Bronchial epithelial cell (primary cell): Measurements from ENCODE around the gene C1RL. TPM values are rescaled to one million over a fixed set of nuclear protein-coding genes. Genes with fewer than 3 reads are reported as not detected.

ENCODE experiments used
- DNase-seq: peaks from one replicate; pipeline ENCODE4 v3.0.0-alpha.2; 2010; ENCODE audit warnings: low read depth
- FAIRE-seq: peaks from 2 replicates; lab custom pipeline; 2011; peaks lifted over from hg19 to GRCh38; lab: Jason Lieb, UNC
- H3K27me3 ChIP-seq: 2 replicates; pipeline ENCODE4 v1.5.1; 2011; ENCODE audit warnings: low read length; ENCODE audit not compliant: control insufficient read depth, insufficient read depth
- H3K36me3 ChIP-seq: 2 replicates; pipeline ENCODE4 v1.5.1; 2011; ENCODE audit warnings: low read length; ENCODE audit not compliant: control insufficient read depth, insufficient read depth
- H3K4me3 ChIP-seq: 2 replicates; pipeline ENCODE4 v1.5.1; 2011; ENCODE audit warnings: mild to moderate bottlenecking, low read depth, low read length, control low read depth
- CTCF ChIP-seq: IDR thresholded peaks from 2 replicates; pipeline ENCODE4 v1.5.1; 2011; ENCODE audit warnings: mild to moderate bottlenecking, moderate library complexity, low read length, control low read depth, inconsistent platforms; ENCODE audit not compliant: insufficient read depth, severe bottlenecking
- total RNA-seq: library from RNA; depleted of rRNA; stranded (reverse); fragments of >200 nt; gene quantifications from 2 replicates; pipeline ENCODE4 v1.2.1, GENCODE V29; 2014

C1RL gene
- total RNA-seq, 1 donor from 2014 or later, result 11.3 TPM

DNA sequence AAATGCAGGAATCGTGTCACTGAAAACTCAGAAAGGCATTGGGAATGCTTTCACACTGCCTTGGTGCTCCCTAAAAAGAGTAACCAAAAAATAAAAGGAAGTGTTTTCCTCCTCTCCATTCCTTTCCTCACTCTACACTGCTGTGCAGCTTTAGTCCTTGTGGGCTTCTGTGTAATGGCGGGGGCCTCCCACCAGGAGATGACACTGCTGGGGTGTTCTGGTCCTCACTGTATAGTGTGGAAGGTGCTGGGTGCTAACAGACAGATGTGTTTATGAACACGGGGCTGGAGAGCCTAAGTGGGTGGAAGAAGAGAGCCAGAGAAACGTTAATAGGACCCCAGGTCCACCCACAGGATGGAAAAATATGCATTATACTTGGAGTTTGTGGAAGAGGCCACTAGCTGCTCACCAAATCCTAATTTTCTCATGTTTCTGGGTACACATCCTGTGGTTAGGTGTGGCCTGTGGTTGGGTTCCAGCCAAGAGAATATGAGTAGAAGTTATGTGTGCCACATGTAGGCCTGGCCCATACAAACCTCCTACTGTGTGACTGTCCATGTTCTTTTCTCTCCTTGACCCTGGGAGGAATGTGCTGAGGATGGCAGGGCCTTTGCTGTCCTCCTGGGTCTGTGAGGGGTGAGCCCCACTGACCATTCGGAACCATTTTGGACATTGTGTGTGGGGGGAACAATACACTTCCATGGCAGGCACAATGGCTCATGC is 62.5 kb downstream of the C1RL start:
- no peak overlapping the region for H3K4me3 ChIP-seq
- FAIRE-seq (no peak), DNase-seq (no peak)
- TF ChIP-seq CTCF, result no peak
- no peaks in the 10 kb centered on the region for H3K36me3 ChIP-seq
- no peaks in the 10 kb centered on the region for H3K27me3 ChIP-seq

DNA sequence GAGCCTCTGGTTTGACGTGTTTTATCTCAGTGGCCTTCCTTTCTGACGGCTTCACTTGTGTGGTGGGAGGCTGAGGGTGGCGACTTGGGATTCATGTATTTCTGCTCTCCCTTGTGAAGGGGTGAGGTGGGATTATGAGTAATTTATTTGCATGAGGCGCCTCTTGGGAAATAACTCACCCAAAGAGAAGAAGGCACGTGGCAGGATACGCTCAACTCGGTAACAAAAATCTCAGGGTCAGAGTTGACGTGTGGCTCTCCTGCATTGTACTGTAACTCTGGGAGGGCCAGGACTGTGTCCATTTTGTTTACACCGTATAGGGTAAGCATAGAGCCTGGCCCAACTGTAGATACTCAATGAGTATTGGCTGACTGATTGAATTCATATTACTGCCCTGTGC is 63.1 kb downstream of the C1RL start:
- no peak for TF ChIP-seq CTCF
- no peak for FAIRE-seq

More for the DNA sequence above, 63.1 kb downstream of the C1RL start:
- Histone ChIP-seq H3K4me3 (no peak overlapping the region), H3K27me3 (no peaks in the 10 kb centered on the region), H3K36me3 (no peaks in the 10 kb centered on the region)
- no peak for DNase-seq

Other genes starting within 250 kb of the C1RL start
- 1,194 and 1,306 TPM in 2 replicates for gene TPI1, start 241.7 kb downstream of the C1RL start, total RNA-seq
- gene SPSB2, start 235.9 kb downstream of the C1RL start, total RNA-seq, result 7.9 and 12.5 TPM in 2 replicates
- gene LRRC23, start 204.4 kb downstream of the C1RL start, total RNA-seq, result 11.6 and 12.8 TPM in 2 replicates
- 9.0 and 10.0 TPM in 2 replicates for gene ENO2, start 194.6 kb downstream of the C1RL start, total RNA-seq
- gene ATN1, start 181.3 kb downstream of the C1RL start, total RNA-seq, result 4.9 and 7.1 TPM in 2 replicates
- not detected in 2 replicates for gene RNU7-1, start 165.4 kb downstream of the C1RL start, total RNA-seq
- 92.2 and 161 TPM in 2 replicates for gene C12orf57, start 165.2 kb downstream of the C1RL start, total RNA-seq
- gene PTPN6, start 157.9 kb downstream of the C1RL start, total RNA-seq, result 10.9 and 12.4 TPM in 2 replicates
- 83.7 and 189 TPM in 2 replicates for gene PHB2, start 138.6 kb downstream of the C1RL start, total RNA-seq
- 68.2 and 68.4 TPM in 2 replicates for gene EMG1, start 138.3 kb downstream of the C1RL start, total RNA-seq
- gene LPCAT3, start 90.7 kb downstream of the C1RL start, total RNA-seq, result 7.9 and 13.3 TPM in 2 replicates
- 1.5 and 6.3 TPM in 2 replicates for gene C1S, start 48.5 kb downstream of the C1RL start, total RNA-seq
- 1.9 and 3.2 TPM in 2 replicates for gene C1R, start 16.8 kb downstream of the C1RL start, total RNA-seq
- not detected in 2 replicates for gene RBP5, start 19.7 kb upstream of the C1RL start, total RNA-seq
- gene CLSTN3, start 21.2 kb upstream of the C1RL start, total RNA-seq, result 7.0 and 9.2 TPM in 2 replicates
- gene PEX5, start 80.5 kb upstream of the C1RL start, total RNA-seq, result 21.9 and 27.9 TPM in 2 replicates
- gene ACSM4, start 194.9 kb upstream of the C1RL start, total RNA-seq, result not detected in 2 replicates